Astrocyte (in vitro differentiated cells and primary cell): ENCODE data around the gene IRF9. TPM values are rescaled to one million over a fixed set of nuclear protein-coding genes. Genes with fewer than 3 reads are reported as not detected.
"Not testable (repeated sequence)": the region's sequence is repeated elsewhere in the genome, so short reads cannot be mapped to it uniquely, and the experiment has no call there.

ENCODE experiments used
- DNase-seq: peaks from one replicate; pipeline ENCODE4 v3.0.0-alpha.2; 2010; ENCODE audit warnings: low read depth
- FAIRE-seq: peaks from 2 replicates; lab custom pipeline; 2011; peaks lifted over from hg19 to GRCh38; lab: Jason Lieb, UNC
- H2AFZ ChIP-seq: 2 replicates; pipeline ENCODE4 v1.6.0; 2012; ENCODE audit warnings: low read depth, low read length, inconsistent platforms
- H3K27ac ChIP-seq: 2 replicates; pipeline ENCODE4 v1.5.1; 2011; ENCODE audit warnings: low read depth, low read length, inconsistent platforms
- H3K27me3 ChIP-seq: 2 replicates; pipeline ENCODE4 v1.6.0; 2011; ENCODE audit warnings: low read length, inconsistent platforms; ENCODE audit not compliant: insufficient read depth
- H3K36me3 ChIP-seq: 2 replicates; pipeline ENCODE4 v1.5.1; 2011; ENCODE audit warnings: low read length, inconsistent platforms; ENCODE audit not compliant: insufficient read depth
- H3K4me1 ChIP-seq: 2 replicates; pipeline ENCODE4 v1.5.1; 2011; ENCODE audit warnings: low read length, inconsistent platforms; ENCODE audit not compliant: insufficient read depth
- H3K4me2 ChIP-seq: 2 replicates; pipeline ENCODE4 v1.6.0; 2012; ENCODE audit warnings: low read length, inconsistent platforms
- H3K4me3 ChIP-seq: 2 replicates; pipeline ENCODE4 v1.5.1; 2011; ENCODE audit warnings: low read depth, mild to moderate bottlenecking, low read length, inconsistent platforms; ENCODE audit not compliant: insufficient read depth
- H3K79me2 ChIP-seq: 2 replicates; pipeline ENCODE4 v1.6.0; 2012; ENCODE audit warnings: mild to moderate bottlenecking, low read length, inconsistent platforms; ENCODE audit not compliant: insufficient read depth
- H3K9ac ChIP-seq: 2 replicates; pipeline ENCODE4 v1.6.0; 2012; ENCODE audit warnings: mild to moderate bottlenecking, low read length, inconsistent platforms
- H3K9me3 ChIP-seq: 2 replicates; pipeline ENCODE4 v1.5.1; 2012; ENCODE audit warnings: low read depth, mild to moderate bottlenecking, low read length, inconsistent platforms; ENCODE audit not compliant: insufficient read depth
- H4K20me1 ChIP-seq: 2 replicates; pipeline ENCODE4 v1.6.0; 2012; ENCODE audit warnings: low read length, inconsistent platforms; ENCODE audit not compliant: insufficient read depth
- H3K27ac Mint-ChIP-seq: one replicate; pipeline ENCODE4 v1.8.0; 2021; ENCODE audit warnings: mild to moderate bottlenecking, mixed read lengths; ENCODE audit not compliant: unreplicated experiment
- H3K27me3 Mint-ChIP-seq: one replicate; pipeline ENCODE4 v1.8.0; 2021; ENCODE audit warnings: low read depth, mixed read lengths; ENCODE audit not compliant: unreplicated experiment
- H3K36me3 Mint-ChIP-seq: one replicate; pipeline ENCODE4 v1.8.0; 2021; ENCODE audit warnings: low read depth, mixed read lengths; ENCODE audit not compliant: unreplicated experiment
- H3K4me1 Mint-ChIP-seq: one replicate; pipeline ENCODE4 v1.8.0; 2021; ENCODE audit warnings: low read depth, mixed read lengths; ENCODE audit not compliant: unreplicated experiment
- H3K4me3 Mint-ChIP-seq: one replicate; pipeline ENCODE4 v1.8.0; 2021; ENCODE audit warnings: mild to moderate bottlenecking, moderate library complexity, mixed read lengths; ENCODE audit not compliant: unreplicated experiment
- H3K9me3 Mint-ChIP-seq: one replicate; pipeline ENCODE4 v1.8.0; 2021; ENCODE audit warnings: mild to moderate bottlenecking, mixed read lengths; ENCODE audit not compliant: unreplicated experiment
- CTCF ChIP-seq: IDR thresholded peaks from 2 replicates; pipeline ENCODE4 v1.5.1; 2011; ENCODE audit warnings: low read depth, mild to moderate bottlenecking, inconsistent platforms, low read length, moderate library complexity; ENCODE audit not compliant: insufficient read depth
- EZH2 ChIP-seq: IDR thresholded peaks from 2 replicates; pipeline ENCODE4 v1.6.1; 2012; ENCODE audit warnings: mild to moderate bottlenecking, low read length, inconsistent platforms; ENCODE audit not compliant: insufficient read depth
- total RNA-seq: library from RNA; stranded (reverse); gene quantifications from 2 replicates; pipeline ENCODE4 v1.2.1, GENCODE V29; 2021

Gene IRF9
- total RNA-seq, 1 donor from 2014 or later: 76.0 TPM

DNA sequence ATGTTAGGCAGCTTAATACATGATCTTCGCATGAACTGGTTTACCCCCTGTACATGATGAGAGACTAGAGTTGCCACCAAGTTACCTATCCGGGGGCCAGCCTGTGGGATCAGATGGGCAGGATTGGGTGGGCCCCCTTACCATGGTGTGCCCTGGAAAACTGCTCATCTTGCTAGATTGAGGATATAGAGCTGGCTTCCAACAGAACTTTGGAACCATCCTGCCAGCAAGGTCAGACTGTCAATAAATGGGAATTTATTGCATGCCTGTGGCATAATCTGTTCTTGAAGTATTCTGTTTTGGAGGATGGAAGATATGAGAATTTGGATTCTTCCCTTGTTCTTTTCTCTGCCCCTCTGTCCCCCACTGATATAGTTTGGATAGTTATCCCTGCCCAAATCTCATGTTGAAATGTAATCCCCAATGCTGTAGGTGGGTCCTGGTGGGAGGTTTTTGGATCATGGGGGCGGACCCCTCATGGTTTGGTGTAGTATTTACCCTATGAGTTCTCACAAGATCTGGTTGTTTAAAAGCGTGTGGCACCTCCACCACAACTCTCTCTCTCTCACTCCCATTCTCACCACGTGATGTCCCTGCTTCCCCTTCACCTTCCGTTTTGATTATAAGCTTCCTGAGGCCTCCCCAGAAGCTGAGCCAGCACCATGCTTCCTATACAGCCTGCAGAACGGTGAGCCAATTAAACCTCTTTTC lies 37.9 kb downstream of the IRF9 start:
- DNase-seq: no peak
- H3K79me2 ChIP-seq: peaks cover 38% of the 10 kb centered on the region
- TF ChIP-seq CTCF (no peak), EZH2 (no peak)
- no peak overlapping the region for H3K4me3 ChIP-seq
- no peak for FAIRE-seq
- H3K27me3 ChIP-seq: no peaks in the 10 kb centered on the region
- H3K4me1 ChIP-seq: peaks cover 5% of the 10 kb centered on the region
- H3K9ac ChIP-seq: no peak overlapping the region
- H3K36me3 ChIP-seq: peaks cover 3% of the 10 kb centered on the region
- peaks cover 2% of the 10 kb centered on the region for H3K9me3 ChIP-seq
- H4K20me1 ChIP-seq: peaks cover 5% of the 10 kb centered on the region
- no peak overlapping the region for H3K4me2 ChIP-seq
- Mint-ChIP-seq H3K36me3 (peaks cover 28% of the 10 kb centered on the region), H3K4me3 (no peak overlapping the region), H3K9me3 (peaks cover 9% of the 10 kb centered on the region), H3K4me1 (peaks cover 16% of the 10 kb centered on the region), H3K27ac (no peak overlapping the region), H3K27me3 (no peaks in the 10 kb centered on the region)
- H3K27ac ChIP-seq: no peak overlapping the region
- H2AFZ ChIP-seq: no peak overlapping the region

DNA sequence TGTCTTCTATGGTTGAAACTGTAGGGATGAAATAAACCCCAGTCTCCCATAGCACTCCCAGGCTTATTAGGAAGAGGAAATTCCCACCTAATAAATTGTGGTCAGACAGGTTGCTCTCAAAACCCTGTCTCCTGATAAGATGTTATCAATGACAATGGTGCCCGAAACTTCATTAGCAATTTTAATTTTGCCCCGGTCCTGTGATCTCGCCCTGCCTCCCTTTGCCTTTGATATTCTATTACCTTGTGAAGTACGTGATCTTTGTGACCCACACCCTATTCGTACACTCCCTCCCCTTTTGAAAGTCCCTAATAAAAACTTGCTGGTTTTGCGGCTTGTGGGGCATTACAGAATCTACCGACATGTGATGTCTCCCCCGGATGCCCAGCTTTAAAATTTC lies 41.5 kb downstream of the IRF9 start:
- H3K79me2 ChIP-seq: peaks cover 10% of the 10 kb centered on the region
- H3K36me3 Mint-ChIP-seq: peaks cover 39% of the 10 kb centered on the region
- not testable (repeated sequence) for H3K9me3 Mint-ChIP-seq, H3K4me1 Mint-ChIP-seq, H3K4me3 Mint-ChIP-seq, H3K27me3 ChIP-seq, H4K20me1 ChIP-seq, H3K27ac ChIP-seq, H3K9me3 ChIP-seq, H3K4me2 ChIP-seq, FAIRE-seq, H3K27ac Mint-ChIP-seq, H3K9ac ChIP-seq, H2AFZ ChIP-seq, H3K4me1 ChIP-seq, H3K27me3 Mint-ChIP-seq, H3K4me3 ChIP-seq, DNase-seq
- H3K36me3 ChIP-seq: peaks cover 13% of the 10 kb centered on the region

- not testable (repeated sequence) for FAIRE-seq, H3K4me2 ChIP-seq, H3K9me3 ChIP-seq, H3K4me1 Mint-ChIP-seq, H3K27ac ChIP-seq, H3K9me3 Mint-ChIP-seq, H3K4me3 ChIP-seq, H2AFZ ChIP-seq, H3K27me3 Mint-ChIP-seq, H3K79me2 ChIP-seq, H3K9ac ChIP-seq, H3K4me1 ChIP-seq, H4K20me1 ChIP-seq, H3K4me3 Mint-ChIP-seq, H3K27me3 ChIP-seq, DNase-seq
- peaks cover 46% of the 10 kb centered on the region for H3K36me3 Mint-ChIP-seq
- peaks cover 13% of the 10 kb centered on the region for H3K36me3 ChIP-seq
- H3K27ac Mint-ChIP-seq: peak overlapping the region; percentile 34
Observed at GRCh38 chr14:24203249-24203886, 42.3 kb downstream of the IRF9 start.
